Brain microvascular endothelial cell (primary cell): ENCODE results near the gene ARFIP2.

Source experiments
- DNase-seq: peaks from one replicate; pipeline ENCODE4 v3.0.0-alpha.2; 2020
- H3K27ac ChIP-seq: fragments of 250-450 bp; sonication (Bioruptor Pico); 2 replicates; pipeline ENCODE4 v1.5.1; 2020; ENCODE audit warnings: mild to moderate bottlenecking, moderate library complexity
- H3K27me3 ChIP-seq: fragments of 250-450 bp; sonication (Bioruptor Pico); replicated peaks from 2 replicates; pipeline ENCODE4 v1.5.1; 2020; ENCODE audit warnings: mild to moderate bottlenecking
- H3K36me3 ChIP-seq: fragments of 250-450 bp; sonication (Bioruptor Pico); replicated peaks from 2 replicates; pipeline ENCODE4 v1.5.1; 2020; ENCODE audit warnings: mild to moderate bottlenecking
- H3K4me3 ChIP-seq: 2 replicates; pipeline ENCODE4 v1.5.1; 2011; ENCODE audit warnings: low read depth, mild to moderate bottlenecking, control low read depth, low read length, moderate library complexity
- CTCF ChIP-seq: IDR thresholded peaks from 2 replicates; pipeline ENCODE4 v1.5.1; 2011; ENCODE audit warnings: low read depth, mild to moderate bottlenecking, moderate library complexity, low read length, control low read depth, inconsistent platforms; ENCODE audit errors: missing control alignments
- in situ Hi-C: cut with HindIII; loops from 2 replicates; pipeline ENCODE4 v1.10.0; 2017; ENCODE audit warnings: low sequenced_read_pairs, low pct_ligation_motif_present

The ARFIP2 gene

GRCh38 chr11:6498121-6498520 lies 17.0 kb upstream of the ARFIP2 start:
- H3K27me3 ChIP-seq, result no peaks in the 10 kb centered on the region
- H3K4me3 ChIP-seq, result no peak overlapping the region
- H3K27ac ChIP-seq, result no peak overlapping the region
- DNase-seq, result no peak
- in situ Hi-C loops, result no loop called here
- peaks cover 5% of the 10 kb centered on the region for H3K36me3 ChIP-seq
- no peak for TF ChIP-seq CTCF

- Histone ChIP-seq H3K27me3 (no peaks in the 10 kb centered on the region), H3K4me3 (no peak within 1 kb of the TSS), H3K36me3 (peaks cover 9% of the 10 kb centered on the region), H3K27ac (no peak within 1 kb of the TSS)
- DNase-seq, result no peak
- in situ Hi-C loops, result no loop called here
- TF ChIP-seq CTCF, result no peak
These were observed 16.1 kb upstream of the ARFIP2 start, which contains the start of gene DNHD1 for GRCh38 chr11:6497069-6497839. TSS of gene DNHD1 (plus strand) at chr11:6497280. CDS start at chr11:6498216, 936 bp downstream.

- in situ Hi-C loops, result no loop called here
- Histone ChIP-seq H3K36me3 (peaks cover 24% of the 10 kb centered on the region), H3K27me3 (no peaks in the 10 kb centered on the region), H3K27ac (no peak overlapping the region), H3K4me3 (no peak overlapping the region)
- DNase-seq, result no peak
- TF ChIP-seq CTCF, result no peak
These were observed 8.2 kb upstream of the ARFIP2 start for GRCh38 chr11:6489306-6489705.

- DNase-seq, result no peak
- no peak for TF ChIP-seq CTCF
- Histone ChIP-seq H3K36me3 (peaks cover 24% of the 10 kb centered on the region), H3K4me3 (no peak overlapping the region), H3K27ac (no peak overlapping the region), H3K27me3 (no peaks in the 10 kb centered on the region)
- in situ Hi-C loops, result no loop called here
These were observed 7.7 kb upstream of the ARFIP2 start for GRCh38 chr11:6488821-6489220.

DNA sequence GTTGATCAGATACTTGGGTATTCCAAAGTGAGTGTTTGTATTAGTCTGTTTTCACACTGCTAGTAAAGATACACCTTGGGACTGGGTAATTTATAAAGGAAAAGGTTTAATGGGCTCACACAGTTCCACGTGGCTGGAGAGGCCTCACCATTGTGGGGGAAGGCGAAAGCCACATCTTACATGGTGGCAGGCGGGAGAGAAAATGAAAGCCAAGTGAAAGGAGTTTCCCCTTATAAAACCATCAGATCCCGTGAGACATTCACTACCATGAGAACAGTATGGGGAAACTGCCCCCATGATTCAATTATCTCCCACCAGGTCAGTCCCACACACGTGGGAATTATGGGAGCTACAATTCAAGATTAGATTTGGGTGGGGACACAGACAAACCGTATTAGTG lies 7.2 kb upstream of the ARFIP2 start:
- no peak for DNase-seq
- no peak for TF ChIP-seq CTCF
- H3K27me3 ChIP-seq, result no peaks in the 10 kb centered on the region
- H3K4me3 ChIP-seq, result no peak overlapping the region
- in situ Hi-C loops, result no loop called here
- H3K27ac ChIP-seq, result no peak overlapping the region
- H3K36me3 ChIP-seq, result peaks cover 25% of the 10 kb centered on the region

- in situ Hi-C loops, result no loop called here
- no peak for TF ChIP-seq CTCF
- no peak overlapping the region for H3K4me3 ChIP-seq
- H3K27me3 ChIP-seq, result no peaks in the 10 kb centered on the region
- no peak overlapping the region for H3K27ac ChIP-seq
- DNase-seq, result no peak
- peaks cover 29% of the 10 kb centered on the region for H3K36me3 ChIP-seq
These were observed 5.8 kb upstream of the ARFIP2 start for GRCh38 chr11:6486938-6487337.
